ENCODE measurements around the gene TMEM167B.
A peak's percentile ranks its signal among the peaks of the same experiment; 100 is the strongest.

Gene TMEM167B

DNA sequence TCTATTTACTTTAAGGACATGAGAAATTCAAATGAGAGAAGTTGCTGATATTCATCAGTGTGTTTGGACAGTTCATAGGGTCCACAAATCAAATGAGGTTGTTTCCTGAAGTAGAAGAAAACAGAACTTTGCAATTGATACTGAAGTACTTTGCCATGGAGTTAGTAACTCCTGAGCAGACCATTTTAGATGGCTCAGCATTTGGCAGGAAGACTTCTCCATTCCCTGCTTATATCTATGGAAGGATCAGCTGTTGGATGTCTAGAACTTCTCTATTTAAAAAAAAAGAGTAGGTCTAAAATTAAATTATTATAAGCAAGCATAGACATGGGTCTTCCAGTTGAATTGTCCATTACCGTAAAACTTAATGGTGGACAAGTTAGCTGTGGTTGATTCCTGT is 5.1 kb downstream of the TMEM167B start:
- Histone ChIP-seq H3K27ac (ENCODE audit: low read depth, low read length) (no peak overlapping the region), H3K9me2 (replicated peaks; ENCODE audit: insufficient read depth, low read length) (no peaks in the 10 kb centered on the region), H3K9me3 (ENCODE audit: insufficient read depth, low read length) (no peaks in the 10 kb centered on the region), H2AFZ (ENCODE audit: low read depth, low read length, severe bottlenecking) (no peak overlapping the region), H3K79me2 (ENCODE audit: insufficient read depth, low read length) (peaks cover 31% of the 10 kb centered on the region), H3F3A (ENCODE audit: insufficient read depth) (peaks cover 17% of the 10 kb centered on the region), H3K36me3 (ENCODE audit: low read length) (peaks cover 3% of the 10 kb centered on the region; the same call in 1 of the 2 replicates), H3K27me3 (ENCODE audit: low read length) (no peaks in the 10 kb centered on the region), H4K20me1 (ENCODE audit: low read depth, low read length) (no peaks in the 10 kb centered on the region), H3K9ac (ENCODE audit: low read length) (no peak overlapping the region), H3K4me3 (ENCODE audit: insufficient read depth, low read length, poor library complexity, severe bottlenecking) (no peak overlapping the region), H3K4me2 (ENCODE audit: low read depth, low read length, poor library complexity, severe bottlenecking) (no peak overlapping the region)
- TF ChIP-seq EZH2phosphoT487 (conservative IDR thresholded peaks at IDR 0.05; ENCODE audit: low read length): no peak
- TF ChIP-seq, protein P1, sequence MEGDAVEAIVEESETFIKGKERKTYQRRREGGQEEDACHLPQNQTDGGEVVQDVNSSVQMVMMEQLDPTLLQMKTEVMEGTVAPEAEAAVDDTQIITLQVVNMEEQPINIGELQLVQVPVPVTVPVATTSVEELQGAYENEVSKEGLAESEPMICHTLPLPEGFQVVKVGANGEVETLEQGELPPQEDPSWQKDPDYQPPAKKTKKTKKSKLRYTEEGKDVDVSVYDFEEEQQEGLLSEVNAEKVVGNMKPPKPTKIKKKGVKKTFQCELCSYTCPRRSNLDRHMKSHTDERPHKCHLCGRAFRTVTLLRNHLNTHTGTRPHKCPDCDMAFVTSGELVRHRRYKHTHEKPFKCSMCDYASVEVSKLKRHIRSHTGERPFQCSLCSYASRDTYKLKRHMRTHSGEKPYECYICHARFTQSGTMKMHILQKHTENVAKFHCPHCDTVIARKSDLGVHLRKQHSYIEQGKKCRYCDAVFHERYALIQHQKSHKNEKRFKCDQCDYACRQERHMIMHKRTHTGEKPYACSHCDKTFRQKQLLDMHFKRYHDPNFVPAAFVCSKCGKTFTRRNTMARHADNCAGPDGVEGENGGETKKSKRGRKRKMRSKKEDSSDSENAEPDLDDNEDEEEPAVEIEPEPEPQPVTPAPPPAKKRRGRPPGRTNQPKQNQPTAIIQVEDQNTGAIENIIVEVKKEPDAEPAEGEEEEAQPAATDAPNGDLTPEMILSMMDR (IDR thresholded peaks at IDR 0.05; ENCODE audit: insufficient read depth, low read length, poor library complexity, severe bottlenecking): no peak

DNA sequence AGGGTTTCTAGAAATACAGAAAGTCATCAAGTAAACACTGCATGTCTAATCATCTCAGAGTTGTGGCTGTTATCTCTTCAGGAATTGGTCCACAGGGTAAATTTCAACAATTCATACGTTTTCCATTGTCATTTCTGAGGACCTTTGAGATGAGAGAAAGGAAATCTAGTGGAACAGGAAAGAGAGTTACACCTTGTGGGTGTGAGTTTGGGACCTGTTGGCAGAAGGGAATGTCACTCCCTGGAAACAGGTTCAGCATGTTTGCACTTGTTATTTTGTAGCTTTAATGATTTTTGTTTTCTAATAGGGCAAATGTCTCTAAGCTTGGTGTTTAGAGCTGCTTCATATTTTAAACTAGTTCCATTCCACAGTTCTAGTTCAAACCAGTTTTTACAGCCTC is 5.6 kb downstream of the TMEM167B start:
- Histone ChIP-seq H3K4me3 (ENCODE audit: insufficient read depth, low read length, poor library complexity, severe bottlenecking) (no peak overlapping the region), H4K20me1 (ENCODE audit: low read depth, low read length) (no peaks in the 10 kb centered on the region), H3K9me3 (ENCODE audit: insufficient read depth, low read length) (no peaks in the 10 kb centered on the region), H3K9me2 (replicated peaks; ENCODE audit: insufficient read depth, low read length) (no peaks in the 10 kb centered on the region), H3K9ac (ENCODE audit: low read length) (no peak overlapping the region), H3K4me2 (ENCODE audit: low read depth, low read length, poor library complexity, severe bottlenecking) (no peak overlapping the region), H3K27me3 (ENCODE audit: low read length) (no peaks in the 10 kb centered on the region), H3F3A (ENCODE audit: insufficient read depth) (peaks cover 17% of the 10 kb centered on the region), H2AFZ (ENCODE audit: low read depth, low read length, severe bottlenecking) (no peak overlapping the region), H3K79me2 (ENCODE audit: insufficient read depth, low read length) (peaks cover 31% of the 10 kb centered on the region), H3K27ac (ENCODE audit: low read depth, low read length) (no peak overlapping the region), H3K36me3 (ENCODE audit: low read length) (peaks cover 3% of the 10 kb centered on the region; the same call in 1 of the 2 replicates)
- TF ChIP-seq, protein P1 (IDR thresholded peaks at IDR 0.05; ENCODE audit: insufficient read depth, low read length, poor library complexity, severe bottlenecking): no peak
- TF ChIP-seq EZH2phosphoT487 (conservative IDR thresholded peaks at IDR 0.05; ENCODE audit: low read length): no peak

DNA sequence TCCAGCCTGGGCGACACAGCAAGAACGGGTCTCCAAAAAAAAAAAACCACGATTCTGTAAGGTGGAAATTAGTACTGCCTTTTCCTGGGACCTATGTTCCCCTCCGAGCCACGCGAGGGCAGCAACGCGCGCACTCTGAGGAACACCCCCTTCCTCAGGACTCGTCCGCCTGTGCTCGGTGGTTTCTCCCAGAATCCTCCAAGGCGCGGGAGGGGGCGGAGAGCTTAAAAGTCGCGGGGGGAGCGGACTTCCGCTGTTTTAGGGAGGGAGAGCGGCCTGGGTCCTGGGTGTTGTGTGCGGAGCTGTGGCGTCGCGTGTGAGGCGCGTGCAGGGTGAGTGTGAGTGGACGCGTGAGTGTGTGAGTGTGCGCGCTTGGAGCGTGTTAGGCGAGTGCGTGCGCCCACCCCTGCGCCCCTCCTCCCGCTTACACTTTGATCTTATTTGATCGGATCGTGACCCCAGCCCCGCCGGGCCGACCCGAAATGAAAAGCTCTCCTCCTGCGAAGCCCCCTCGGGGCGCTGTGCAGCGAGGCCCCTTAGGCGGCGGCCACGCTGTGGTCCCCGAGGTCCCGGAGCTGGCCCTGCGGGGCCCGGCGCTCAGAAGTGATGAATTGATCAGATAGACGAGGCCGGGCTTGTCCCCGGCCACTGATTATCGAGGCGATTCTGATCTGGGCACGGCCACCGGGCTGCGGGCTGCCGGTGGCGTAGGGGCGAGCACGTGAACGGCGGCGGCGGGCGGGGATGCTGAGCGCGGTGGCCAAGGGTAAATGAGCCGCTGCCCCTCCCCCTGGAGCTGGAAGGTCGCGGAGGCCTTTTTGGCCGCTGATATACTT is 9.6 kb downstream of the TMEM167B start:
- H3K9me2 ChIP-seq (replicated peaks; ENCODE audit: insufficient read depth, low read length): no peaks in the 10 kb centered on the region
- TF ChIP-seq, protein P1 (IDR thresholded peaks at IDR 0.05; ENCODE audit: insufficient read depth, low read length, poor library complexity, severe bottlenecking): peak; percentile 72
- TF ChIP-seq EZH2phosphoT487 (conservative IDR thresholded peaks at IDR 0.05; ENCODE audit: low read length): no peak
- H4K20me1 ChIP-seq (ENCODE audit: low read depth, low read length): no peaks in the 10 kb centered on the region
- H3K79me2 ChIP-seq (ENCODE audit: insufficient read depth, low read length): peaks cover 18% of the 10 kb centered on the region
- H3K4me3 ChIP-seq (ENCODE audit: insufficient read depth, low read length, poor library complexity, severe bottlenecking): peak overlapping the region; percentile 80
- no peaks in the 10 kb centered on the region for H3K27me3 ChIP-seq (ENCODE audit: low read length)
- no peaks in the 10 kb centered on the region; the same call in none of the 2 replicates for H3K36me3 ChIP-seq (ENCODE audit: low read length)
- peaks cover 24% of the 10 kb centered on the region for H3F3A ChIP-seq (ENCODE audit: insufficient read depth)
- H3K4me2 ChIP-seq (ENCODE audit: low read depth, low read length, poor library complexity, severe bottlenecking): peak overlapping the region; percentile 85
- H2AFZ ChIP-seq (ENCODE audit: low read depth, low read length, severe bottlenecking): peak overlapping the region; percentile 98
- H3K9me3 ChIP-seq (ENCODE audit: insufficient read depth, low read length): no peaks in the 10 kb centered on the region
- H3K9ac ChIP-seq (ENCODE audit: low read length): peak overlapping the region; percentile 87
- peak overlapping the region; percentile 65 for H3K27ac ChIP-seq (ENCODE audit: low read depth, low read length)

Data from SU-DHL-6 (cell line).